AG04450 (cell line): Measurements from ENCODE around the gene INPP5B. TPM values are rescaled to one million over a fixed set of nuclear protein-coding genes. Genes with fewer than 3 reads are reported as not detected.

ENCODE experiments used
- CTCF ChIA-PET: fragments of 300-600, 350-600 bp; formaldehyde crosslinking; extraction: SDS; loops from one replicate; lab custom pipeline; 2022; ENCODE audit warnings: antibody characterized with exemption, inconsistent platforms; lab: Charles Lee
- POLR2A ChIA-PET: fragments of 350-600 bp; formaldehyde crosslinking; extraction: SDS; loops from one replicate; lab custom pipeline; 2021; ENCODE audit warnings: antibody characterized with exemption, inconsistent platforms; lab: Yijun Ruan, JAX
- DNase-seq: peaks from one replicate; pipeline ENCODE4 v3.0.0-alpha.2; 2011; ENCODE audit warnings: low read depth, low spot score
- H3K27ac ChIP-seq: one replicate; pipeline ENCODE4 v1.5.1; 2012; ENCODE audit warnings: low read depth, low read length, control low read depth
- H3K27me3 ChIP-seq: one replicate; pipeline ENCODE4 v1.6.0; 2012; ENCODE audit warnings: low read length; ENCODE audit not compliant: control insufficient read depth, insufficient read depth
- H3K4me3 ChIP-seq: 2 replicates; pipeline ENCODE4 v1.5.1; 2011; ENCODE audit warnings: mild to moderate bottlenecking, low read depth, low read length, control low read depth
- H3K9me3 ChIP-seq: 2 replicates; pipeline ENCODE4 v1.5.1; 2012; ENCODE audit warnings: low read length; ENCODE audit not compliant: control insufficient read depth, insufficient read depth
- polyA plus RNA-seq: library from polyadenylated mRNA; depleted of rRNA; stranded (reverse); fragments of >200 nt; gene quantifications from 2 replicates; pipeline ENCODE4 v1.2.3, GENCODE V29; 2011
- TF ChIP-seq, protein P1 (sequence below): IDR thresholded peaks from 2 replicates; pipeline ENCODE4 v1.5.1; 2011; ENCODE audit warnings: low read depth, low read length, control low read depth, inconsistent platforms

INPP5B gene
- polyA plus RNA-seq, 1 experiment, result 21.9 TPM

DNA sequence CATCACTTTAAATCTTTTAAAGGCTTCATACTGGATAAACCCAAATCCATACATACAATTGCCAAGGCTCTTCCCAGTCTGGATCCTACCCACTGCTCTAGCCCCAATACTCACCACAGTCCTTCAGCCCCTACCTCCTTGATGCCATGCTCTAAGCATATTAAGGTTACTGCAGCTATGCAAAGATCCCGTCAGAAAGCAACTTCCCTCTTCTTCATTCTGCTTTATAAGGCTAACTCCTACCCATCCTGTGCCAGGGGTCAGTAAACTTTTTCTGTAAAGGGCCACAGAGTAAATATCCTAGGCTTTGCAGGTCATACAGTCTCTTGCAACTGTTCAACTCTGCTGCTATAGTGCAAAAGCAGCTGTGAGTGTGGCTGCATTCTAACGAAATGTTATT, 53.2 kb downstream of the INPP5B start:
- TF ChIP-seq, protein P1, sequence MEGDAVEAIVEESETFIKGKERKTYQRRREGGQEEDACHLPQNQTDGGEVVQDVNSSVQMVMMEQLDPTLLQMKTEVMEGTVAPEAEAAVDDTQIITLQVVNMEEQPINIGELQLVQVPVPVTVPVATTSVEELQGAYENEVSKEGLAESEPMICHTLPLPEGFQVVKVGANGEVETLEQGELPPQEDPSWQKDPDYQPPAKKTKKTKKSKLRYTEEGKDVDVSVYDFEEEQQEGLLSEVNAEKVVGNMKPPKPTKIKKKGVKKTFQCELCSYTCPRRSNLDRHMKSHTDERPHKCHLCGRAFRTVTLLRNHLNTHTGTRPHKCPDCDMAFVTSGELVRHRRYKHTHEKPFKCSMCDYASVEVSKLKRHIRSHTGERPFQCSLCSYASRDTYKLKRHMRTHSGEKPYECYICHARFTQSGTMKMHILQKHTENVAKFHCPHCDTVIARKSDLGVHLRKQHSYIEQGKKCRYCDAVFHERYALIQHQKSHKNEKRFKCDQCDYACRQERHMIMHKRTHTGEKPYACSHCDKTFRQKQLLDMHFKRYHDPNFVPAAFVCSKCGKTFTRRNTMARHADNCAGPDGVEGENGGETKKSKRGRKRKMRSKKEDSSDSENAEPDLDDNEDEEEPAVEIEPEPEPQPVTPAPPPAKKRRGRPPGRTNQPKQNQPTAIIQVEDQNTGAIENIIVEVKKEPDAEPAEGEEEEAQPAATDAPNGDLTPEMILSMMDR, result no peak
- CTCF ChIA-PET, result interaction anchor here (1.0 to 1.8 kb wide), 2 partner anchors 34 to 942 kb away, joined by 3 to 7 read pairs; partner anchors contain the start of gene MTF1
- no peaks in the 10 kb centered on the region for H3K27me3 ChIP-seq
- POLR2A ChIA-PET, result no interaction called here
- DNase-seq, result no peak
- no peak overlapping the region for H3K4me3 ChIP-seq
- H3K27ac ChIP-seq, result no peak overlapping the region
- no peaks in the 10 kb centered on the region for H3K9me3 ChIP-seq

DNA sequence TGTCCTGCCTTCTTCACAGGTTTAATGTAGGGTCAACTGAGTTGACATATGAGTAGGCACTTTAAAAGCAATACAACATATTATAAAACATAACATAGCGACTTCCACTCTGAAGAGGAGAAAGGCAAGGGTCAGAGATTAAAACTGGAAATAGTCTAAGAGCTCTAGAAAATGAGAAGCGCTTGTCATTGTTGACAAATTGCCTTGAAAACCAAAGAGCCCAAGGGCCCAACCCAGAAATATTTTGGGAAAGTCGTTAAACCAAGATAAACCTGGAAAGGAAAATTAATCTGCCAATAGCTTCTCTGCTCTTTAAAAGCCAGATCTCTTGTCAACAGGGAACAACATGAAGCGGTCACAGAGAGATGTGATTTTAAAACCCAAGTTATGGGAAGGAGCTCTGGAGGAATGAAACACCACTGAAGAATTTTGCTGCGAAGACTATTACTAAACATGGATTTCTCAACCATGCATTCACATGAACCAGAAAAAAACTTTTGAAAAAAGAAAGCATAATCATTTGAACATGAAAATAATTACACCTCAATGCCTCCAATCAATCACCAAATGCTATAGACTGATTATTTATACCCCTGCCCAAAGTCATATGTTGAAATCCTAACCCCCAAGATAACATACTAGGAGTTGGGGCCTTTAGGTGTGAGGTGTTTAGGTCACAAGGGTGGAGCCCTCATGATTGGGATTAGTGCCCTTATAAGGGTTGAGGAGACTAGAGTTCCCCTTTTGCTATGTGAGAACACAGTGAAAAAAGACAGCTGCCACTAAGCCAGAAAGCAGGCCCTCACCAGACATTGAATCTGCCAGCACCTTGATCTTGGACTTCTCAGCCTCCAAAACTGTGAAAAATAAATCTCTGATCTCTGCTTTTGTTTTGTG, 54.5 kb downstream of the INPP5B start:
- DNase-seq, result peak; percentile 10
- peak overlapping the region; percentile 23 for H3K27ac ChIP-seq
- POLR2A ChIA-PET, result no interaction called here

DNA sequence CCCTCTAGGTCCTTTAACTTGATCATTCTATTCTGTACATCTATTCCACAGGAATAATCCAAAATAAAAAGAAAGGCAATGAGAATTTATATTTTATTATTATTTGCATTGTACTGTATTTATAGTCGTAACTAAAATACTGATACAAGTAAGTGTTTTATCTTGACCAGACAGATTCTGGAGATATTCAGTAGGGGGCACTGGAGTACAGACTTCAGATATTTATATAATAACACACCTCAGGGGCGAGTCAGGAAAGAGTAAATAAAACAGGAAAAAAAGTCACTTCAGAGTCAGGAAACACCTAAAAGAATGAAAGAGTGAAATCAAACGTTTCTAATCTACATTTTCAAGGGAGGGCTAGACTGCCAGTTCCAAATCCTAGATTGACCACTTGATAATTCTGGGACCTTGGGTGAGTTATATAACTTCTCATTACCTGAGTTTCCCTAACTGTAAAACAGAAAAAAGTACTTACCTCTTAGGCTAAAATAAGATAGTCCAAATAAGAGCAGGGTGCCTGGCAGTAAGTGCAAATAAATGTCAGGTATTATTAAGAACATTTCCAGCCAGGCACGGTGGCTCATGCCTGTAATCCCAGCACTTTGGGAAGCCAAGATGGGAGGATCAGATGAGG, 56.4 kb downstream of the INPP5B start:
- H3K27me3 ChIP-seq, result no peaks in the 10 kb centered on the region
- no peak overlapping the region for H3K27ac ChIP-seq
- no peak overlapping the region for H3K4me3 ChIP-seq
- ChIA-PET POLR2A (no interaction called here), CTCF (interaction anchor here (0.6 to 2.7 kb wide), 14 partner anchors 10 to 785 kb away, joined by 3 to 15 read pairs (median 4); partner anchors contain the start of genes MTF1 and SF3A3)
- TF ChIP-seq, protein P1, result peak; percentile 46
- H3K9me3 ChIP-seq, result no peaks in the 10 kb centered on the region
- no peak for DNase-seq

More for the DNA sequence above, 54.5 kb downstream of the INPP5B start:
- H3K4me3 ChIP-seq, result no peak overlapping the region
- TF ChIP-seq, protein P1, result no peak
- CTCF ChIA-PET, result interaction anchor here (0.5 to 2.7 kb wide), 7 partner anchors 33 to 1248 kb away, joined by 3 to 15 read pairs (median 3); partner anchors contain the start of genes MTF1 and SF3A3
- no peaks in the 10 kb centered on the region for H3K27me3 ChIP-seq
- no peaks in the 10 kb centered on the region for H3K9me3 ChIP-seq

DNA sequence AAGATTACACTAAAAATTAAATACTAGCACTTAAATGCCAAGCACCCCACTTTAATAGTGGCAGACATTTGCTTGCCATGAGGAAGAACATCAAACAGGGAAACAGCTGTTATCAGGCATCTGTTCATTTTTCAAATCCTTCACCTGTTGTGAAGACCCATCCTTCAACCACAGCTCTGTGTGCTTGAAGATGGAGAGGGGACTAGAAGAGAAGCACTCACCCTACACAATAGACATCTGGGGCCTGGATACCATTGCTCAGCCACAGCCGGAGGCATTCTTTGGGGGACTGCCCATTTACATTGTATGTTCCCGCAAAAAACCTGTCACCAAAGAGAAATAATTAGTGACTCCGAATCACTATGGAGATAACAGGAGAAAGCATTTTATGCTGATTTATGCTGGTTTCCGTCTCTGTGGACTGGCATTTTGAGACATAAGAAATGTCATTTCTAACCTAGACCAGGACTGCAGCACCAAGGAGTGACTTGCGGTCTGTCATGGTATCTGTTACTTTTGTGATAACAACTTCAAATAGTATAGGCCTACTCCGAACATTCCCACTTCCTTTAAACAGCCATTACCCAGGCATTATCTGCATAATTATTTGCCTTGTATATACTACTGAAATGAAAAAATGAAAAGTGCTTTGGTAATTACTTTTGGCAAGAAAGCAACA, 58.7 kb downstream of the INPP5B start:
- H3K27me3 ChIP-seq, result no peaks in the 10 kb centered on the region
- no peak overlapping the region for H3K4me3 ChIP-seq
- H3K9me3 ChIP-seq, result no peaks in the 10 kb centered on the region
- CTCF ChIA-PET, result no interaction called here
- no peak overlapping the region for H3K27ac ChIP-seq
- POLR2A ChIA-PET, result no interaction called here
- no peak for DNase-seq
- TF ChIP-seq, protein P1, result no peak
